Memory B cell (primary cell): Measurements from ENCODE around the gene ADAM11.

ENCODE experiments used
- ATAC-seq: fragments of 150-1000 bp; cut with Tn5 transposase; 2 replicates; pipeline ENCODE4 v1.10.0; 2021; ENCODE audit warnings: low read depth, mild to moderate bottlenecking, moderate library complexity
- DNase-seq, 2 donors: peaks; one replicate each; pipeline ENCODE4 v3.0.0; 2022; ENCODE audit warnings: low spot score in 2 of 2
- H3K27ac Mint-ChIP-seq: one replicate; pipeline ENCODE4 v1.8.0; 2022; ENCODE audit warnings: mild to moderate bottlenecking, moderate library complexity, mixed read lengths
- H3K27me3 Mint-ChIP-seq: one replicate; pipeline ENCODE4 v1.8.0; 2022; ENCODE audit warnings: mixed read lengths
- H3K36me3 Mint-ChIP-seq: one replicate; pipeline ENCODE4 v1.8.0; 2022; ENCODE audit warnings: mild to moderate bottlenecking, mixed read lengths
- H3K4me1 Mint-ChIP-seq: one replicate; pipeline ENCODE4 v1.8.0; 2022; ENCODE audit warnings: mixed read lengths
- H3K4me3 Mint-ChIP-seq: one replicate; pipeline ENCODE4 v1.8.0; 2022; ENCODE audit warnings: mild to moderate bottlenecking, moderate library complexity, mixed read lengths
- H3K9me3 Mint-ChIP-seq: one replicate; pipeline ENCODE4 v1.8.0; 2022; ENCODE audit warnings: mixed read lengths

The ADAM11 gene

DNA sequence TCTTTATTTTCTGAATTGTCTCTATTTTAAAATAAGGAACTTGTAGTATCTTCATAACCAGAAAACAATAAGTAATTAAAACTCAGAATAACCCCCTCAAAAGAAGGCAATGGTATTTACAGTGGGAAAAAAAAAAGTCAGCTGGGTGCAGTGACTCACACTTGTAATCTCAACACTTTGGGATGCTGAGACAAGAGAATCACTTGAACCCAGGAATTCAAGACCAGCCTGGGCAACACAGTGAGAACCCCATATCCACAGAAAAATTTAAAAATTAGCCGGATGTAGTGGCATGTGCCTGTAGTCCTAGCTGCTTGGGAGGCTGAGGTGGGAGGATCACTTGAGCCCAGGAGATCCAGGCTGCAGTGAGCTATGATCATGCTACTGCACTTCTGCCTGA, 33.5 kb downstream of the ADAM11 start:
- Mint-ChIP-seq H3K4me3 (no peak overlapping the region), H3K27me3 (peaks cover 4% of the 10 kb centered on the region), H3K9me3 (no peaks in the 10 kb centered on the region), H3K36me3 (no peaks in the 10 kb centered on the region), H3K4me1 (no peaks in the 10 kb centered on the region), H3K27ac (no peak overlapping the region)
- DNase-seq (no peak), ATAC-seq (no peak)

DNA sequence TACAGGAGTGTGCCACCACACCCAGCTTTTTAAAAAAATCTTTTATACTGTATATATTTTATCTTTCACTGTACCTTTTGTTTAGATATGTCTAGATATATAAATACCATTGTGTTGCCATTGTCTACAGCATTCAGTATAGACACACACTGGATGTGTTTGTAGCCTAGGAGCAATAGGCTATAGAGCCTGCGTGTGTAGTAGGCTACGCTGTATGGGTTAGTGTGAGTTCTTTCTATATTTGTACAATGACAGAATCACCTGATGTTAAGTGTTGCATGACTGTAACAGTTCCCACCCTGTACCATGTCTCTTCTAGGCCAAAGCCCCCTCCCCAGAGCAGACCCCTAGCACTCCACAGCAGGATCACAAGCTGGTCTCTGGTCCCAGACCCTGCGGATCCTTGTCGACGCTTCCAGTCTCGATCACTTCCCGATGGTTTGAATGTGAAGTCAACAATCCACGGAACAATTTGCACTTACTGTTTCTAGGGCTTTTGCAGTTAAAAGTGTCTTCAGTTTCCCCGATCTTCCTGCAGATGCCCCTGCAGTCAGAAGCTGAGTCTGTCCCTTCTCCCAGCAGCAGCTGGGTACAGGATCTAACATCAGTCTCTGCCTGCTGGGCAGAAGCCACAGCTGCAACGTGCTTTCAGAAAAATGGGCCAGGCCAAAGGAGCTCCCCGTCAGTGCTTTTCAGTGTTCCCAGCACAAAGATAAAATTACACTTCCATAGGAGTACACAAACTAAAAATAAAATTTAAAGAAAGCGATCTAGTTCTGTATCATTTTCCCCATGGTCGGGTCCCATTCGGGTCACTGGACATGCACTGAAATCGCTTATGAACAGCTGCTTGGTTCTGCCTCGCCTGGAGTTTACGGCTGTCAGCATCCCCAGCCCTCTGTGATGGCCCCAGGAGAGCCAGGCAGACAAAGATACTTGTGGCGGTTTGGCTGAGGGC, 35.4 kb downstream of the ADAM11 start:
- no peaks in the 10 kb centered on the region for H3K4me1 Mint-ChIP-seq
- ATAC-seq = no peak
- H3K4me3 Mint-ChIP-seq = no peak overlapping the region
- no peaks in the 10 kb centered on the region for H3K9me3 Mint-ChIP-seq
- DNase-seq = no peak
- H3K27ac Mint-ChIP-seq = no peak overlapping the region
- peaks cover 2% of the 10 kb centered on the region for H3K27me3 Mint-ChIP-seq
- no peaks in the 10 kb centered on the region for H3K36me3 Mint-ChIP-seq

DNA sequence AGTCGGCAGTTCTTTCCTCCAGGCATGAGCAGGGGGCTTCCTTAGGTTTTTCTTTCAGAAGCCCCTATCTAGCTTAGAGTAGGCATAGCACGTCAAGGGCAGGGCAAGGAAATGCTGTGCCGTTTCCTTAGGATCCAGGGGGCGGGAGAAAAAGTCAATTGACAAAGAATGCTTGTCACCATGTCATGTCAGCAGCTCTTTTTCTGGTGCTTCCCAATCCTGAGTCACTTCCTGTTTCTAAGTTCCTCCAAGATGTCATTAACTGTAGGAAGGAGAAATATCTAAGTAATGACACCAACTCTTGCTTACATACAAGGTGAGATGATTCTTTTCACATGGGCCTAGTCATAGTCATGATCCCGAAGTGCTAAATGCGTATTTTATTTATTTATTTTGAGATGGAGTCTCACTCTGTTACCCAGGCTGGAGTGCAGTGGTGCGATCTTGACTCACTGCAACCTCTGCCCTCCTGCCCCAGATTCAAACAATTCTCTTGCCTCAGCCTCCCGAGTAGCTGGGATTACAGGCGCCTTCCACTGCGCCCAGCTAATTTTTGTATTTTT, 36.1 kb downstream of the ADAM11 start:
- DNase-seq (no peak), ATAC-seq (no peak)
- H3K4me3 Mint-ChIP-seq = no peak overlapping the region
- no peaks in the 10 kb centered on the region for H3K9me3 Mint-ChIP-seq
- H3K27ac Mint-ChIP-seq = no peak overlapping the region
- no peaks in the 10 kb centered on the region for H3K36me3 Mint-ChIP-seq
- H3K27me3 Mint-ChIP-seq = peaks cover 2% of the 10 kb centered on the region
- no peaks in the 10 kb centered on the region for H3K4me1 Mint-ChIP-seq

DNA sequence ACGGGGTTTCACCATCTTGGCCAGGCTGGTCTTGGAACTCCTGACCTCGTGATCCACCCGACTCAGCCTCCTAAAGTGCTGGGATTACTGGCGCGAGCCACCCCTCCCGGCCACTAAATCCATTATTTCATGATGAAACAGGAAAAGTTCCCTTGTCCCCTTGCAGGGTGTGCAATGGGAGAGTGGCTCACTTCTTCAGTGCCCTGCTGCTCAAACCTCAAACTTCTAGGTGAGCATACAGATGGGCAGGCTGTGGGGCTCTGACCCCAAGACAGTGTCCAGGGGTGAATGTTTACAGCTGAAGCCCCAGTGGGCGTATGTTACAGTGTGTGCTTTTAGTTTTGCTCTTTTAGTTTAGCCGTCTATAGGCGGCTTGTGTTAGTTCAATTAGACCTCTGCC, 36.6 kb downstream of the ADAM11 start:
- Mint-ChIP-seq H3K9me3 (no peaks in the 10 kb centered on the region), H3K27ac (no peak overlapping the region), H3K36me3 (no peaks in the 10 kb centered on the region), H3K4me1 (no peaks in the 10 kb centered on the region), H3K4me3 (no peak overlapping the region), H3K27me3 (peaks cover 2% of the 10 kb centered on the region)
- ATAC-seq (no peak), DNase-seq (no peak)

DNA sequence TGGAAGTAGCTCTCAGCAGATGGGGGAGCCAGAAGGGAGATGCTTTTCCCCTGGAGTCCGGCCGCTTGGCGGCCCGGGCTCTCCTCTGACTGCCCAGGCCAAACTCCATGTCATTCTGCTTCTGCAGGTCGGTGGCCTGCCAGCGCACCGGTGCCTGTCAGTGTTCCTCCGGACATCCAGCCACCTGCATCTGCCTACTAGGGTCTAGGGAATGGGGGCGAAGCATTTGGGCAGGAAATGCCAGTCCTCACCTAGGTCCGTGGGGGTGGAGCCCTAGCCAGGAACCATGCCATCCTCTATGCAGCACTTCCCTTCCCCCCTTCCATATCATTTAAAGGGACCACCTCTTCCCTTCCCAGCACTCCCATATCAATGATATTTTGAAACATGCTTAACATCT, 37.1 kb downstream of the ADAM11 start:
- DNase-seq = no peak
- Mint-ChIP-seq H3K4me1 (no peaks in the 10 kb centered on the region), H3K36me3 (no peaks in the 10 kb centered on the region), H3K9me3 (no peaks in the 10 kb centered on the region), H3K27me3 (peaks cover 2% of the 10 kb centered on the region), H3K27ac (no peak overlapping the region), H3K4me3 (no peak overlapping the region)
- ATAC-seq = no peak

DNA sequence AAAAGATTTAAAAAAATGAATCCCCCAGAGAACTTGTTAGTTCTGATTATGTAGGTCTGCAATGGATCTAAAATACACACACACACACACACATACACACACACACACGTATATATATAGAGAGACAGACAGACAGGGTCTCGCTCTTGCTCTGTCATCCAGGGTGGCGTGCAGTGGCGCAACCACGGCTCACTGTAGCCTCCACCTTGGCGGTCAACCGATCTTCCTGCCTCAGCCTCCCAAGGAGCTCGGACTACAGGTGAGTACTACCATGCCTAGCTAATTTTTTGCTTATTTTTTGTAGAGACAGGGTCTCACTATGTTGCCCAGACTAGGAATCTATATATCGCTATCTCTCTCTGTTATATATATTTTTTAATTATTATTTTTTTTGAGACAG, 37.9 kb downstream of the ADAM11 start:
- DNase-seq (no peak), ATAC-seq (no peak)
- peaks cover 2% of the 10 kb centered on the region for H3K27me3 Mint-ChIP-seq
- H3K27ac Mint-ChIP-seq = no peak overlapping the region
- H3K4me1 Mint-ChIP-seq = no peaks in the 10 kb centered on the region
- H3K4me3 Mint-ChIP-seq = no peak overlapping the region
- H3K9me3 Mint-ChIP-seq = no peaks in the 10 kb centered on the region
- no peaks in the 10 kb centered on the region for H3K36me3 Mint-ChIP-seq

DNA sequence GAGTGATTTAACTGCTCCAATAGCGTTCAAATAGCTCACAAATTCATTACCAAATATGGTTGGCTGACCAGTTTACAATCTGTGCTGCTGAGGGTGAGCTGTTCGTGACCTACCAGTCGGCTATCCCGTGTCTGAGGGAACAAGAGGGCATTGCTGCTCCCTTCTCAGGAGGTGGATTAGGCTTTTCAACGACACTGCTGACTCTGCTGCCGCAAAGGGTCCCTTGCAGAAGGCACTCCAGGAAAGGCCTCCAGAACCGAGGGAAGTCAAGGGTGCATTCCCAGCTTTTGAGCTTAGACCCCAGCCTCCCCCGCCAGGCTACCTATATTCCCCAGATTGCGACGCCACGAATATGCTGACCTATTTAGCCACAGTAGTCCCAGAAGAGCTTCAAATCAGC, 39.0 kb downstream of the ADAM11 start:
- Mint-ChIP-seq H3K27ac (no peak overlapping the region), H3K4me3 (no peak overlapping the region), H3K27me3 (peaks cover 2% of the 10 kb centered on the region), H3K36me3 (no peaks in the 10 kb centered on the region), H3K9me3 (no peaks in the 10 kb centered on the region), H3K4me1 (no peaks in the 10 kb centered on the region)
- no peak for ATAC-seq
- no peak for DNase-seq

DNA sequence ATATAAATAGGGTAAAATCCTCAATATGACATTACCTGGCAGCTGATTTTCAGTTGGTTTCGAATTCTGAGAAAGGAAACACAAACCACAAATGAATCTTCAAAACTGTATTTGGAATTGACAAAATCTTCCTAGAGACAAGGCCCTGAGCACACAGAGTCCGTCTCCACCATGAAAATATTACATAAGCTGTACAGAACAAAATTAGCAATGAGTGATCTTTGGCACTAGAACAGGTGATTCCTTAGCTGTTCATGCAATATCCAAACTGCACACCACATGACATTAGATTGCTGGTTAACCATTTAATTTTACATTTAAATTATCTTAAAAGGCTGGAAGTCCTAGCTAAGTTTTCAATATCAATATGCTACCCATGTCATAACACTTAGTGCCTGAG, 39.6 kb downstream of the ADAM11 start:
- H3K27ac Mint-ChIP-seq = no peak overlapping the region
- H3K36me3 Mint-ChIP-seq = no peaks in the 10 kb centered on the region
- H3K9me3 Mint-ChIP-seq = no peaks in the 10 kb centered on the region
- ATAC-seq = no peak
- H3K27me3 Mint-ChIP-seq = peaks cover 2% of the 10 kb centered on the region
- no peaks in the 10 kb centered on the region for H3K4me1 Mint-ChIP-seq
- DNase-seq = no peak
- H3K4me3 Mint-ChIP-seq = no peak overlapping the region

DNA sequence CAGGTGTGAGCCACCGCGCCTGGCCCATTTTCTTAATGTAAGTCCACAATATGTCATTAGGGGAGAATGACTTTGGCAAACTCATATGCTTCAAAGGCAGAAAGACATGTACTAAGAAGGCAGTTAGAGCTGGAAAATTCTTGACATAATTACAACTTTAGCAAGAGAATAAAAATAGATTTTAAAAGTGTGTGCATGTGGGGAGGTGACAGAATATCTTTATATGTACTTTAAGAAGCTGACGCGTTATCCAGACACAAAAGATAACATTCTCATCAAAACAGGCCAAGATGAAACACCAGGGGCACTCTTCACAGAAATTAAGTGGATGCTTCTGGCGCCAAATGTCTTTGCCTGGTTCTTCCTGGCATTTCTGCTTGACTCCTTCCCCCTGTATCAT, 43.1 kb downstream of the ADAM11 start:
- no peaks in the 10 kb centered on the region for H3K9me3 Mint-ChIP-seq
- H3K36me3 Mint-ChIP-seq = no peaks in the 10 kb centered on the region
- H3K4me3 Mint-ChIP-seq = no peak overlapping the region
- peaks cover 2% of the 10 kb centered on the region for H3K27me3 Mint-ChIP-seq
- H3K4me1 Mint-ChIP-seq = no peaks in the 10 kb centered on the region
- no peak for DNase-seq
- no peak for ATAC-seq
- no peak overlapping the region for H3K27ac Mint-ChIP-seq

DNA sequence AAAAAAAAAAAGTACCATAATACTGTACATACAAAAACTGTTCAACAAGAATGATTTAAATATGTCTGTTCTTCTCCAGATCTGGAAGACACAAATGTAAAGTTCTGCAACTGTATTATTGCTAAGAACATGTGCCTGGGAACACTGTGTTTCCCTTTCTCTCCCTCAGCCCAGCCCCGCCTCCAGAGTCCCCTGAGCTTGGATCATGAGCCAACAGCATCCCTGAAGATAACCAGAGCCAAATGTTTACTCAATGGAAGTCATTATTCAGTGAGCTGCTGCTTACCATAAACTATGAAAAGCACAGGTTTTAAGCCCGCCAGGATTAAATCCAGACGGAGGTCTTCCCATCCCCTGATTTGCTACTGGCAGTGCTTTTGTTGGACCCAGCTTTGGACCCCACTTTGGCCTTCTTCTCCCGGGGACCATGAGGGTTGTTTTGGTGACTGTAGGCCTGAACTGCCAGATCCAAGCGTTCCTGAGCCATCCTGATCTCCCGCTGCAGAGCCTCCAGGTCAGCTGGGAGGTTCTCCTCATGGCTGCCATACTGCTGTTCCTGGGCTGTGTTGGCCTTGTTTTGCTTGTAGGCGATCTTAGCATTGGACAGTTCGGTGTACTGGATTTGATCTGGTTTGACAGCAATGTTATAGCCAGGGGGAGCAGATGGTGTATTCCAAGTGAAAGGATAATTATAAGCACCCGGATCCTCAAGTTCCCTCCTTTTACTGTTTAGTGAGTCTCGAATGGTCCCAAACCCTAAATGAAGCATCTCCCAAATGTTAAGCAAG, 45.7 kb downstream of the ADAM11 start:
- no peak overlapping the region for H3K27ac Mint-ChIP-seq
- no peaks in the 10 kb centered on the region for H3K4me1 Mint-ChIP-seq
- ATAC-seq (no peak), DNase-seq (no peak)
- no peaks in the 10 kb centered on the region for H3K9me3 Mint-ChIP-seq
- H3K4me3 Mint-ChIP-seq = no peak overlapping the region
- H3K36me3 Mint-ChIP-seq = no peaks in the 10 kb centered on the region
- peaks cover 6% of the 10 kb centered on the region for H3K27me3 Mint-ChIP-seq

DNA sequence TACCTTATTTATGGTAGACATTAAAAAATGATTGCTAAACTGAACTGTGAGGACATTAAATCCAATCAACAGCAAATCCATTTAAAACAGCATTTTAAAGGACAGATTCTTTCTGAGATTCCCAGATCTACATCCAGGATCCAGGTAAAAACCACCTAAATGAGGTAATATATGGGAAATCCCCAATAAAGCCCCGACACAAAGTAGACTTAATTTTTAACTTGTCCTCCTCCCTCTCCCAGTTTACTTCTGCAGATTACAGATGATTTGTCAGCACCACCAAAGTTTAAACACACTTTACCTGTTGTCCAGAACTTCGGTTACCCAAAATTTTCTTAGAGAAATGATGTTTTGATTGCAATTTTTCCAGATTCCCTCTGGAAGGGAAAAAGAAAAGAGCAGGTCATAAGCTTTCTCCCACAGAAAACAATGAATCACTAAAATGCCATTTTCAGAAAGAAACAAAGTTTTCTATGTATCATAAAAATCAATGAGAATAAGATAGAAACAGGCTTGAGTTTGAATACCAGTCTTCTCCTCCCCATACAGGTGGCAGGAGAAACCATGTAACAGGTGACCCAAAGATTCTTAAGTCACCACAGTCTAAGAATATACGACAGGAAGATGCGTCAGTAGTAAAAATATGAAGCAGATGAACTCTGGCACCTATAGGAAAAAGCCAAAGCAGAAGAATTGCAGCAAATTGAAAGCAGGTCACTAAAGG, 48.5 kb downstream of the ADAM11 start:
- DNase-seq (no peak), ATAC-seq (no peak)
- peaks cover 6% of the 10 kb centered on the region for H3K27me3 Mint-ChIP-seq
- H3K9me3 Mint-ChIP-seq = no peaks in the 10 kb centered on the region
- H3K4me1 Mint-ChIP-seq = no peaks in the 10 kb centered on the region
- H3K4me3 Mint-ChIP-seq = no peak overlapping the region
- no peak overlapping the region for H3K27ac Mint-ChIP-seq
- H3K36me3 Mint-ChIP-seq = no peaks in the 10 kb centered on the region

DNA sequence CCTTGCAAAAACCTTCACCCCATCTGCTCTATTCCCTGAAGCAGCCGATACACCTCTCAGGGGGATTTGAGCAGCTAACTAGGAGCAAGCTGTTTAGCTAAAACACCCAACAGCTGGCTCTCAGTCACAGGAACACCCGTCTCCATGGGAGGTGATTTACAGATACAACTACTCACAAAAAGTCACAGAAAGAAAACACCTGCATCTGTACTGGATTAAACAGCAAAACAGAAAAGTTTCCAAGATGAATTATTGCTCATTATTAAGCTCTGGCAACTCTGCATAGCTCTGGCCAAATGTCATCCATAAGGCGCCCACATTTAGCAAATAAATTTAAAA, 49.0 kb downstream of the ADAM11 start:
- no peak for ATAC-seq
- Mint-ChIP-seq H3K27me3 (peaks cover 7% of the 10 kb centered on the region), H3K27ac (no peak overlapping the region), H3K36me3 (no peaks in the 10 kb centered on the region), H3K9me3 (no peaks in the 10 kb centered on the region), H3K4me3 (no peak overlapping the region), H3K4me1 (no peaks in the 10 kb centered on the region)
- no peak for DNase-seq

DNA sequence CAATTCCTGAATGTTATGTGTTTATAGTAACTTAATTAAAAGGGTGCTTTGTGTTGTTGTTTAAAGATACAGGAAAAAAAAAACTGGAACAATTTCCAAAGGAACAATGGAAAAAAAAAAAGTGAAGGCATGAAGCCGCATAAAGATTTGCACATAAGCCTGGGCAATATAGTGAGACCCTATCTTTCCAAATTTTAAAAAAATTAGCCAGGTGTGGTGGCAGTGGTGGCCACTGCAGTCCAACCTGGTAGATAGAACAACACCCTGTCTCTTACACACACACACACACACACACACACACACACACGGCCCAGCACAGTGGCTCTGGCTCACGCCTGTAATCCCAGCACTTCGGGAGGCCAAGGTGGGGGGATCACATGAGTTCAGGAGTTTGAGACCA, 49.4 kb downstream of the ADAM11 start:
- no peak overlapping the region for H3K27ac Mint-ChIP-seq
- H3K27me3 Mint-ChIP-seq = peaks cover 9% of the 10 kb centered on the region

More for the DNA sequence above, 49.4 kb downstream of the ADAM11 start:
- ATAC-seq (no peak), DNase-seq (no peak)
- H3K4me1 Mint-ChIP-seq = no peaks in the 10 kb centered on the region
- H3K4me3 Mint-ChIP-seq = no peak overlapping the region
- no peaks in the 10 kb centered on the region for H3K36me3 Mint-ChIP-seq
- H3K9me3 Mint-ChIP-seq = no peaks in the 10 kb centered on the region
